GM18858 (cell line): Measurements from ENCODE around the gene FAR1.
"Not testable (repeated sequence)": the region's sequence is repeated elsewhere in the genome, so short reads cannot be mapped to it uniquely, and the experiment has no call there.

Experiments used
- ATAC-seq: cut with Tn5 transposase; IDR thresholded peaks from one replicate; pipeline ENCODE4 v1.9.1; 2021; ENCODE audit not compliant: unreplicated experiment

The FAR1 gene

DNA sequence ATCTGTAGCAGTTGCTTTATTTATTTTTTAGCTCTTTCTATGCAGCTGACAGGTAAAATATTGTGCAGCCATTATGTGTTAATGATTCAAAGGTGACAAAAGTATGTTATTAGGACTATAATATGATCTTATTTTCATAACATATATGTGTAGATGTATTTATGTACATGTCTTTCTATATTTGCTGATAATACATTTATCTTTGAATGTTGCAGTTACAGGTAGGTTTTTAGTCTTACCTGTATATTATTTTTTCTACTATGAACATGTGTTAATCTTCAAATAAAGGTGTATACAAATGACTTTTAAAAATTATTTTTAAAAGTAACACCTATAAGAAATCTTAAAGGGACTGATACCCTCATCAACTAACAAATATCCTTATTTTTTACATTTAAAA is 33.6 kb downstream of the FAR1 start:
- no peak for ATAC-seq

DNA sequence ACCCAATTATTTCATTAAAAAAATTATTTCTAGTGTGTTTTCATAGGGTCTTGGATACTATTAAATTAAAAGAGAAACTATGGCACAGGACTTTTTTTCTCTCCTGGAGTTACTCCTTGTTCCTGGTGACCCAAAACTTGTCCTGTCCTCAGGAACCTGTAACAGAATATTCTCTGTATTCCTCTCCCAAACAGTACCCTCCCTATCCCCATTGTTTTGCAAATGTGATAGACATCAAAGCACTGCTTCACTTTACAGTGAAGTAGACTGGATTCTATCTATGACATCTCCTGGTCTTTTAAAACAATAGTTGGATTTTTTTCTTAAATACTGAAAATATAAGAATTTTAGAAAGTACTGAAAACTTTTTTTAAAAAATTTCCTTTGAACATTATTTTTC is 37.2 kb downstream of the FAR1 start:
- ATAC-seq: no peak

DNA sequence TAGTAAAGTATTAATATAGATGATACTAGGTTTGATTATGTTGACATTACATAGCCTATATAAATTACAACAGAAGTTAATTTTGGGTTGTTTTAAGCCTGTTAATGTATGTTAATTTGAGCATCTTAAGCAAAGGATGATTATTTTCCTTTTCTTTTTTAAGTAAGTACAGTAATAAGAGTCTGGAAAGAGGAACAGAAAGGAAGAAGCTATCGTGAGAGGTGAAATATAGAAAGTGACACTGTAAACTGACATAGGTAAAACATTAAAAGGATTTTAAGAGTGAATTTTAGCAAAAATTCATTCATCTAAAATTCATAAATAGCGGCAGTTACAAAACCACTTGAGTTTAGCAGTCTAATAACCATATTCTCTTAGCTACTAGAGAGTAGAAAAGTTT is 45.5 kb downstream of the FAR1 start:
- no peak for ATAC-seq

DNA sequence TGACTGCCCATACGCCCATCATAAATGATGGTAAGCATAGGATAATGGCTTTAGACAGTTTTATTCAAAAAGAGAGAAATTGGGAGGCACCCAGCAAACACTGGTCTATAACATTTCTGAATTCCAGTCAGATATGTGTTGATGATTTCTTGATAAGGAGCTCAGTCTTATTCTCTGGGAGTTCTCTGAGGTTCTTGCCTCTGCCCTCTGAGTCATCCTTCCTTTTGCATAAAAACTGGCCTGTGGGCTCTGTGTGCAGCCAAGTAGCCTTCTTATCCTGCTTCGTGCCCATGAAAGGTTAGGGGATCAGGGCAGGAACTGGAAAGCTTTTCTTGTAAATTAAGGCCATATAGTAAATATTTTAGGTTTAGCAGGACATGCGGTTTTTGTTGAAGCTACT is 48.9 kb downstream of the FAR1 start:
- ATAC-seq: no peak

DNA sequence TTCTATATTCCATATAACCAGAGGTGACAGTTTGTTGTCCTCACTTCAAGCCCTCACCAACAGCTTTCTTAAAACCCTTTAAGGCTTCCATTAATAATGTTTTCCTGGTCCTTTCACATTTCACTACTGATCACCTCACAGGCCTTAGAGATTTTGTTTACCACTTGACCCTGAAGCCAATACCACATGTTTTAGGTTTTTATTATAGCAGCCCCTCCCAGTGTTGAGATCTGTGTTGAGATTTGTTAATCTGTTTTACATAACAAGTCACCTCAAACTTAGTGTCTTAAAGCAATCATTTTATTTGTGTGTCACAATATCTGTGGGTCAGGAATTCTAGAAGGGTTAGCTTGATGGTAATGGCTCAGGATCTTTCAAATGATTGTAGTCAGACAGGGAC is 49.9 kb downstream of the FAR1 start:
- ATAC-seq: no peak

DNA sequence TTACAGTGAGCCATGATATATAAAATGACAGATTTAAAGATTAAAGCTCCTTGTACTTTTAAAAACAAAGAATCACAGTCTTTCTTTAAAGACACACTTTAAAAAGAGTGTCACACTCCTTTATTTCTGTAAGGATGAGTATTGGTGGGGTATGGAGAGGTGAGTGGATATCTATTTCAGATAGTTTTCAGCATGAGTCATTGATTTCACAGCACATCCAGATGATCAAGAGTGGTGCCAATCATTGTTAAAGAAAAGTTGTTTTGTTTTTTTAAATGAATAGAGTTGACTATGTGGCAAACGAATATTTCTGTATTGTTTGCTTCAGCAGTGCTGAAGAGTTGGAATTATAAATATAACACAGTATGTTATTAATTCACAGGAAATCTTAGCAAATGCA is 52.5 kb downstream of the FAR1 start:
- no peak for ATAC-seq

DNA sequence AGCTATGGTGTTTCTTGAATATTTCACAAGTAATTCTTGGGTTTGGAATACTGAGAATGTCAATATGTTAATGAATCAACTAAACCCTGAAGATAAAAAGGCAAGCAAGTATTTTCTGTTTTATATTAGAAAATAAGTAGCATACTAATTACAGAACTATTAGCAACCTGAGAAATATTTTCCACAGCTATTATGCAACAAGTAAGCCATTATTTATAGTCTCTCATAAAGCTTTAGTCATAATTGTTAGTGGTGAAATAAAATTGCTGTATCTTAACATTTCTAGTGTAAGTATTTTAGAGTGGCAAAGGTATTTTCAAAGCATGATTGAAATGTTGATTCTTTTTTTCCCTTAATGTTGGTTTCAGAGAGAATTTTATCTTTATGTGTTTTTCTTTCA is 53.3 kb downstream of the FAR1 start:
- no peak for ATAC-seq

DNA sequence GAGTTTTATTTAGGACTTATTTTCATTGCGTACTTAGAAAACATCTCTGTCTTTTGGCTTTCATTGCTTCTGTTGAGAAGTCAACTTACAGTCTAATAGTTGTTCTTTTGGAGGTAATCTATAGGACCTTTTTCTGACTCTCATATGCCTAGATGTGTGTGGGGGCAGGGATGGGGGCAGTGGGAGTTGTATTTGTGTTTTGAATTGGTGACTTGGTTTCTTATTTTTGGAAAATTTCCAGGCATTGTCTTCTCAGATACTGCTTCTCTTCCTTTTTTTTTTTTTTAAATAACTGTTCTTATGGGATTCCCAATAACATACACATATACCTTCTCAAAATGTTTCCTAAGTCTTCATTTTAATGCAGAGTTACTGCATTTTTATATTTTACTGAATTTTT is 58.0 kb downstream of the FAR1 start:
- ATAC-seq: no peak

DNA sequence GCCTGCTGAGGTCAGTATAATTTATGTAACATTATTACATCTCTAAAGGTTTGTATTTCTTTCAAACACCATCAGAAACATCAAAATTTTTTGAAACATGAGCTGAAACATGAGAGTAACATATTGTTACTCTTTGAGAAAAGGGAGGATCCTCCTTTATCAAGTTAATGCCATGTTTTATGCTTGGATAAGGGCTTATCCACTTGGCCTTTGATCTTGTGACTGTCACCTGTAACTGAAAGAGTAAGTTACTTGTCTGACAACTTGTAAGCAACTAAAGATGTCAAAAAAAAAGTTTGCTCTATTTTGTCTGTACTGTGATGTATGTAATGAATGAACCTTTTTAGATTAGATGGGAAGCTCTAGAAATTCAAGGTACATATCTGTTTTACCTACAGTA is 59.6 kb downstream of the FAR1 start:
- ATAC-seq: no peak

DNA sequence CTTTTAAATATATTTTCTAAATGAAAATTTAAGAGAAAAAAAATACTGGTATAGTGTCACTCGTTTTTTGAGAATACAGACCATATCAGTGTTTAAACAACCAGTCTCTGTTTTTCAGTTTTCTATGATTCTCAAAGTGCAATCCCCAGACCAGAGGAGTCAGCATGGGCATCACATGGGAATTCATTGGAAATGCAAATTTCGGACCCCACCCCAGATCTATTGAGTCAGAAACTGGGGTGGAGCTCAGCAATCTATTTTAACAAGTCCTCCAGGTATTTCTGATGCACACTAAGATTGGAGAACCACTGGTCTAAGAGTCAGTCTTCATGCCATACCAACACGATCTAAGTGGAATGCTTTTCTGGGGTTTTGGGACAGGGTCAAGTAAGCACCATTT is 66.1 kb downstream of the FAR1 start:
- ATAC-seq: no peak

DNA sequence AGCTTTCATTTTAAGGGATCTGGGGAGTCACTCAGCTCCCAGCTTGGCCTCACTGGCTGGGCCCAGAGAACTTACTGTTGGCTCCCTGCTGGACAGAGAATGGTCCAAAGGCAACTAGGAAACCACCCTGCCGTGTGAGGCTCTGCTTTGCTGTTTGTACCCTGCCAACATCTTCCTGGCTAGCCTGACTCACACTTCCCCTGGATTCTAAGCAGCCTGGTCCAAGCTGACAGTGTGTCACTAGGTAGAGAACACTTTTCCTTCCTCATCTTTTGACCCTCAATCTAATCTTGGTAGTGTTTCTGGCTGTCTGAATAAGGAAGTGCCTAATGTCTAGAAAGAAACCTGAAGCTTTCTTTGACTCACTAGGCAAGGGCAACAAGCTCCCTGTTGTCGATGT is 76.7 kb downstream of the FAR1 start:
- ATAC-seq: no peak

DNA sequence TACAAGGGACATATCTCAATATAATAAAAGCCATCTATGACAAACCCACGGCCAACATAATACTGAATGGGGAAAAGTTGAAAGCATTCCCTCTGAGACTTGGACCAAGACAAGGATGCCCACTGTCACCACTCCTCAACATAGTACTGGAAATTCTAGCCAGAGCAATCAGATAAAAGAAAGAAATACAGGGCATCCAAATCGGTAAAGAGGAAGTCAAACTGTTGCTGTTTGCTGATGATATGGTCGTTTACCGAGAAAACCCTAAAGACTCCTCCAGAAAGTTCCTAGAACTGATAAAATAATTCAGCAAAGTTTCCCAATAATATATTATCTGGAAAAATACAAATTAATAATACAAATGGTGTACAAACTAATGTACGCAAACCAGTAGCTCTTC is 84.8 kb downstream of the FAR1 start:
- ATAC-seq: not testable (repeated sequence)

DNA sequence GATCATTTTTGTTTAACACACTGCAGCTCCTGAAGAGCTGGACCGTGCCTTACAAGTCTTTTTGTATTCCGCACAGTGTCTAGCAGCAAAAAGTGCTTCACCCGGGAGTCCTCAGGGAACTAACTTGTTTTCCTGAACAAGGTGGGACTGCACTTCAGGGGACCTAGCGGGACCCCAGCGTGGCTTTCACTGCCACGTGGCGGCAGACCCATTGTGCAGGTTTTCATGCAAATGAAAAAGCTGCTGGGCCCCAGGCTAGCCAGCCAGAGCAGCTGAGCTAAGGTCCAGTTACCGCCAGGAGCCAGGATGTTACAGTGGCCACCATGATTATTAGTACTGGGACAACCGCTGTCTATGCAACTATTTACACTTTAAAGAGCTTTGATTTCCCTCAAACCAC is 90.6 kb downstream of the FAR1 start:
- ATAC-seq: no peak

DNA sequence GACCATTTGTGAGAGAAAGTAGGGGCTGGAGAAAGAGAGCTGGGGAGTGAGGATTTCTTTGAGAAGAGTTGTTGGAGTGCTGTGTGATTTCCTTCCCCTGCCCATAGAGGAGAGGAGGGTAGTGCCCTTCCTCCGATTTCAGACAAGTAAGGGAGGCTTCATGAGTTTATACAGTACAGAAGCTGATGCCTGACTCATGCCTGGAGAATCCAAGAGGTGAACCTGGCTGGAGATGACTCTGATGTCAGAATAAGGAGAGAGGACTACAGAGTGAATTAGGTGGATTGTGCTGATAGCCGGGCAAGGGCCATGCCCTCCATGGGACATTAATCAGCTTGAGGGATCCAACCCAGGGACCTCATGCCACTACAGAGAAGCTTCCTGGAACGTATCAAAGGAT is 91.6 kb downstream of the FAR1 start:
- no peak for ATAC-seq

DNA sequence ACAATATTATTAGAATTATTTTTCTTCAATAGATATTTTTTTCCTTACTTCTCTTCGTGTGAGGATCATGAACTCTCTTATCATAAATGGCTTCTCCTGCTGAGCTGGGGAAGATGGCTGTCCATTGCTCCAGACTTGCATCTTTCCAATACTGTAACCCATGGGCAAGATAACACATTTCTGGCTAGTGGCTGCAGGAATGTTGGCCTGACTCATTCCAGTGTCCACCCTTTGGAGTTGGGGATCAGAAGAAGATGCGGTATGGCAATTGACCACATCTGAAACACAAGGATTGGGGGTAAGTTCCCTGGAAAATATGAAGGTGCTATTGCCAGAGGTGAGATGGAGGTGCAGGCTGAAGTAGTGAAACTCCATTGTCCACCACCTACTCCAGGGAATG is 92.8 kb downstream of the FAR1 start:
- ATAC-seq: no peak

DNA sequence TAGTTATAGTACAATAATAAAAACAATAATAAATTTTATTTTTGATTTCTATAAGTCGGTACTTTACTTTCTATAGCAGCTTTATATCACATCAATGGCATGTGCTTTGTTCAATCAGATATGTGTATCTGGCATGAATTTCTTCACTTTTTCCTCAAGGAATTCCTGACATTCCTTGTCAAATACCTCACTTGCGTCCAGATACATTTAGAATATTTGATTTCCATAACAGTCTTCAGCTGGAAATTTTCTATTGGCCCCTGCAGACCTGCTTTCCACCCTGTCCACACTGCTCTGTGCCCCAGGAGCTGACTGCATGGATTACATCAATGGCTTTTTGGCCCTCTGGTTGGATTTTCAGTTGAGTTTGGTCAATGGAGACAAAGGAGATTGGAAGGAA is 93.2 kb downstream of the FAR1 start:
- ATAC-seq: no peak

DNA sequence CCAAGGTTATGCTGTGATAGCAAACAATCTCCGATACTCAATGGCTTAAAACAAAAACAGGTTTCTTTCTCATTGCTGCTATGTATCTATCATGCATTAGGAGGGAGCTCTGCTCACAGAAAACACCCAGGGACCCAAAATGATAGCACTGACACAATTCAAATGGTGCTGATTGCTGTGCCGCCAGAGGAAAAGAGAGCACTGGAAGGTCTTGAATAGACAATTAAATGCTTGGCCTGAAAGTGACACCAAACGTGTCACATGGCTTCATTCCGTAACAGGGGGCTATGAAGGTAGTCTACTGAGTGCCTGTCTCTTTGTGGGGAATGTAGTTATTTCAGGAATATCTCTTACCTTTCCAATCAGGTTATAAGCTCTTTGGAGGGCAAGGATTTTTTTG is 94.2 kb downstream of the FAR1 start:
- ATAC-seq: no peak

DNA sequence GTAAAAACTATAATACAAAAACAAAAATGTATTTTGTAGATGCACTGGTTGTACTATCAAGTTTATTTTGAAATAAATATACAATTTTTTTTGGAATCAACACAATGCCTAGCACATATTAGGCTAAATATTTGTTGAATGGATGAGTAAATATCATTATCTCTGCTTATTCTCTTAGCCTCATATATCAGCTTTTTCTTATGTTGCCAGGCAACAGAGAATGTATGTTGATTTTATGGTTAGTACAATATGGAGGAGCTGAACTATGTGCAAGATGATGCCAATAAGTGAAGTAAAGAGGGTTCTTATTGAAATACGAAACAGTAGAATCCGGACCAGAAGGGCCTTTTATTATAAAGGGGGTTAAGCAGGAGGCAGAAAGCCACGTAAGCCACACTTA is 94.9 kb downstream of the FAR1 start:
- no peak for ATAC-seq

DNA sequence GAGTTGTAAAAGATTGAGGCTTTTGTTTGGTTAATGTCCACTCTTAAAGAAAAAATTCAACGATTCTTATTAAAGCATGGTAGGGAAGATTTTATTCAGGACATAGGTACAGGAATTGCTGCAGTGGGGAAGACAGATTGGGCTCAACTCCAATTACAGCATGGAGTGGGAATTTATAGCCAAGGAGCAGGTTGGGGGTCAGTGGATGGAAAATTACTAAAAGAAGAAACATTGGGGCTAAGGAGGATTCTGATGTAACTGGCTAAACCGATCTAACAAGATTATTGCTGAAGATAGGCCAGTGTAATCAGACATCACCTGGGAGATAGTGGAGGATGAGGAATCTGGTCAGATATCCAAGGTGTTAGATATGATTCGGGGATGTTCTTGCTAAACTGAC is 97.4 kb downstream of the FAR1 start:
- ATAC-seq: no peak

DNA sequence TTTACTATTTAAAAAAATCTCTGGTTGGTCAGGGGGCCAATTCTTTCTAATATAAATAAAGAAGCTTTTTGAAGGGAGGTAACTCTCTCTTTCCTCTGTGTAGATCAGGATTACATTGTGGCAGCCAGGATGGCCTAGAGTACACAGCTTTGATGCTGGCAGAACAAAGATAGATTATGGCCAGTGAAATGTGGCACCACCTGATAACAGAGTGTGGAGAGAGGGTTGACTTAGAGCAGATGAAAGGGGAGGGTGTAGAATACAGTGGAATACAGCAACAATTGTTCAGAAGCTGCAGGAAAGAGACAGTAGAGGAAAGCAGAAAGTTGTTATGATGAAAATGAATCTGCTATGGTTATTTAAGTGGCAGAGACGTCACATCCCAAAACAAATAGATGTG is 99.0 kb downstream of the FAR1 start:
- no peak for ATAC-seq

DNA sequence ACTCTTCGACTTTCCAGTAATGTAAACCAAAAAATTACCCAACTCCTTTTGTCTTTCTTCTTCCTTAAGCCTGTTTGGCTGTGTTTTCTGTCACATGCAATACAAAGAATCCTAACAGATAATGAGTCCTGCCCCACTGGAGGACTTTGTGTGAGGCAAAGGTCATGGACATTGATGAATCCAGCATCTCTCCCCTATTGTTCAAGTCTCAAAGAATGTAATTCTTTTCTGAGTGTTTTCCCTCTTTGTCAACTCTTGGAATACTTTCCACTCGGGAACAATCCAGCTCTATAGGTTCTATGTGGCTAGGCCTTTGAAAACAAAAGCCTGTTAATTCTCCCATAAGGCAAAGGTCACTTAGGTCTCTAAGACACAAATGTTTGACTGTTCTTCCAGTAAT is 100.7 kb downstream of the FAR1 start:
- no peak for ATAC-seq

DNA sequence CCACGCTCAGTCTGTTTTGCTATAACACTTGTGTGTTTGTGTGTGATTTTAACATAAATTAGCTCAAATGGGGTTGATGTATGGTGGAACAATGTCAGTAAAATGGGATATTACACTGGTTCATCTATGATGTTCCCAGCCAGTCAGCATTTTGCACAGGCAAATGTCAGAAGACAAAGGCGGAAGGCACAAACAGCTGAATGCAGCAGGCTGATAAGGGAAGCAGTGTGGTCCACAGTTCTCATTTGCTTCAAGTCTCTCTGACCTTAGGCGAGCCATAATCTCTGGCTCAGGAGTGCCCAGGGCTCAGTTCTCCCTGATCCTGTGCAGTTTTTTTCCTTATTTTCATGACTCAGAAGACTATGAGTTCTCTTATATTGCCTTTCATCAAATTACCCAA is 102.7 kb downstream of the FAR1 start:
- no peak for ATAC-seq

DNA sequence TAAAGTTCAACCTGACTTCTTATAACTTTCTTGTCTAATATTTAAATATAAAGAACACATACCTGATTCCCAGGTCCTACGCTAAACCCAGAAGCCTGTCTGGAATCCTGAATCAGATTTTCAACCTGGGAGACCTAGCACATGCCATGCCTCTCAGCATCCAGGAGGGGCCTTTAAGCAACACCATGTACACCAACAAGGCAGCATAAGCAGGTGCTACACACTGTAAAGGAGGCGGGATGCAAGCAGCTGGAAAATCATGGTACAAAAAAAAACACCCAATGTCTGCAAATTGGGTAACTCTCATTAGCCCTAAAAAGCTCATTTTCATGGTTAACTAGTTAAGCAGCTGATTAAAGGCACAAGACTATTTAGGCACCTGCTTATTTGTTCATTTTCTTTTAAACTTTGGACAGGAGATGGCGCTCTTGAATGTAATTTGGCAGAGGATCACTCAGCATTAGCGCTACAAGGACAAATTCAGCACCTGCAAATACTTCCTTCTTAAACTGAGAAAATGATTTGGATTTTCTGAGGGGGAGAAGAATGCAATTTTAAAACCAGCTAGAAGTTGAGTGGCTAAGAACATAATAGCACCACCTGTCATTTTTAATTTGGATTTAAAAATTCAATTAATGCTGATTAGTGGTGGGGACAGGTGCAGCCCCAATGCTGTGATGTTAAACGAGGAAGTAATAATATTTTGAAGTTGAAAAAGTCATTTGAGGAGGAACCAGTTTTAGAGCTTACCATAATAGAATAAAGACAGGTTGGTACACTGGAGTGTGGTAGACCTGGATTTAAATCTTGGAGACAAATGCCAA is 104.0 kb downstream of the FAR1 start:
- no peak for ATAC-seq
